Activated CD4-positive, alpha-beta T cell treated with anti-CD3 and anti-CD28 coated beads, Interleukin-10, Interleukin-2, amounts not matched to agents 100 ng/mL and 50 ng/mL, durations not matched to agents 16 hours and 8 hours (primary cell): ENCODE data around the gene MYDGF.
A peak's percentile ranks its signal among the peaks of the same experiment; 100 is the strongest.
"Not testable (repeated sequence)": the region's sequence is repeated elsewhere in the genome, so short reads cannot be mapped to it uniquely, and the experiment has no call there.

Experiments
- DNase-seq: peaks from one replicate; pipeline ENCODE4 v3.0.0-alpha.2; 2020

MYDGF gene

GRCh38 chr19:4669723-4670480 is at the start of gene MYDGF:
MYDGF (minus strand) TSS chr19:4670342; CDS start chr19:4670334, 8 bp downstream.
- DNase-seq, result peak; percentile 96

GRCh38 chr19:4719499-4719866 is 49.3 kb upstream of the MYDGF start:
- no peak for DNase-seq

GRCh38 chr19:4717966-4718701 is 48.0 kb upstream of the MYDGF start:
- DNase-seq, result no peak

GRCh38 chr19:4717191-4717965 is 47.2 kb upstream of the MYDGF start:
- no peak for DNase-seq

- DNase-seq, result no peak
These were observed 45.5 kb upstream of the MYDGF start for GRCh38 chr19:4715529-4716221.

GRCh38 chr19:4715178-4715528 is 45.0 kb upstream of the MYDGF start:
- not testable (repeated sequence) for DNase-seq

- no peak for DNase-seq
These were observed 43.9 kb upstream of the MYDGF start for GRCh38 chr19:4714016-4714415.

- DNase-seq, result no peak
These were observed 43.3 kb upstream of the MYDGF start for GRCh38 chr19:4713384-4713951.

- DNase-seq, result no peak
These were observed 42.6 kb upstream of the MYDGF start for GRCh38 chr19:4712771-4713170.

GRCh38 chr19:4711211-4711610 is 41.1 kb upstream of the MYDGF start:
- DNase-seq, result no peak

- no peak for DNase-seq
These were observed 40.1 kb upstream of the MYDGF start for GRCh38 chr19:4710281-4710600.

GRCh38 chr19:4709440-4710280 is 39.5 kb upstream of the MYDGF start:
- peak; percentile 23 for DNase-seq

- DNase-seq, result no peak
These were observed 38.0 kb upstream of the MYDGF start for GRCh38 chr19:4707956-4708650.

GRCh38 chr19:4707322-4707721 is 37.2 kb upstream of the MYDGF start:
- DNase-seq, result no peak

GRCh38 chr19:4705413-4706131 is 35.4 kb upstream of the MYDGF start:
- no peak for DNase-seq

- no peak for DNase-seq
These were observed 34.2 kb upstream of the MYDGF start for GRCh38 chr19:4704317-4704673.

GRCh38 chr19:4703671-4704316 is 33.7 kb upstream of the MYDGF start:
- DNase-seq, result no peak

GRCh38 chr19:4702764-4703163 is 32.6 kb upstream of the MYDGF start:
- no peak for DNase-seq

GRCh38 chr19:4701557-4701956 is 31.4 kb upstream of the MYDGF start:
- DNase-seq, result no peak

- no peak for DNase-seq
These were observed 30.5 kb upstream of the MYDGF start for GRCh38 chr19:4700693-4700970.
